ENCODE results near the gene TSPYL1.
"Not testable (repeated sequence)": the region's sequence is repeated elsewhere in the genome, so short reads cannot be mapped to it uniquely, and the experiment has no call there.

Gene TSPYL1

DNA sequence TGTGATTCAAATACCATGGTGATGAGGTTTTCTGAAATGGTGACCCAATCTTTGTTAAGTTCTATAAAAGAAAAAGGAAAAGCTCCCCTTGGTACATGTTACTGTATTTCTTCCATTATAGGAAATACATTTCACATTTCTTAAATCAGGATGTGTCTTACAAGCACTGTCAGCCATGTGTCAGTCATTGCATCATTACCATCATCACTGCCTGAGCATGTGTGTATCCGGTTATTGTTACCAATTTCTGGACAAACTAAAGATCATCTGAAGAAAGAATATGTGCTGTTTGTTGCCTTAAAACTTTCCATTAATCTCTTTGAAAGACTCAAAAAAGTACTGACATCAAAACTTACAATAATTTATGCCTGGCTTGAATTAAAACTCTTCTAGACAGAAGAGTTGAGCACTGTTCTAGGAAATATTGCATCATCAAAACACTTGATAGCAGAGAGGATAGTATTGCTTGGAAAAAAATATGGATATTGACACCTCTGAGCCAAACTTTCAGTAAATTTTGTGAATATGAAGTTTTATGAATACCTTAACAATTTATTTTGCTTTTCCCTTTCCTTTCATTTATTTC lies 7.1 kb upstream of the TSPYL1 start:
- Mint-ChIP-seq H3K4me1 (no peaks in the 10 kb centered on the region), H3K9me3 (no peaks in the 10 kb centered on the region), H3K27me3 (no peaks in the 10 kb centered on the region), H3K36me3 (no peaks in the 10 kb centered on the region), H3K4me3 (no peak overlapping the region), H3K27ac (no peak overlapping the region)
- no peak for ATAC-seq (replicated peaks)
- DNase-seq: no peak

DNA sequence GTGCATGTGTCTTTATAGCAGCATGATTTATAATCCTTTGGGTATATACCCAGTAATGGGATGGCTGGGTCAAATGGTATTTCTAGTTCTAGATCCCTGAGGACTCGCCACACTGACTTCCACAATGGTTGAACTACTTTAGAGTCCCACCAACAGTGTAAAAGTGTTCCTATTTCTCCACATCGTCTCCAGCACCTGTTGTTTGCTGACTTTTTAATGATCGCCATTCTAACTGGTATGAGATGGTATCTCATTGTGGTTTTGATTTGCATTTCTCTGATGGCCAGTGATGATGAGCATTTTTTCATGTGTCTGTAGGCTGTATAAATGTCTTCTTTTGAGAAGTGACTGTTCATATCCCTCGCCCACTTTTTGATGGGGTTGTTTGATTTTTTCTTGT lies 5.3 kb upstream of the TSPYL1 start:
- not testable (repeated sequence) for H3K27ac Mint-ChIP-seq; H3K9me3 Mint-ChIP-seq; H3K36me3 Mint-ChIP-seq; ATAC-seq (replicated peaks); H3K4me3 Mint-ChIP-seq; H3K4me1 Mint-ChIP-seq; DNase-seq; H3K27me3 Mint-ChIP-seq

DNA sequence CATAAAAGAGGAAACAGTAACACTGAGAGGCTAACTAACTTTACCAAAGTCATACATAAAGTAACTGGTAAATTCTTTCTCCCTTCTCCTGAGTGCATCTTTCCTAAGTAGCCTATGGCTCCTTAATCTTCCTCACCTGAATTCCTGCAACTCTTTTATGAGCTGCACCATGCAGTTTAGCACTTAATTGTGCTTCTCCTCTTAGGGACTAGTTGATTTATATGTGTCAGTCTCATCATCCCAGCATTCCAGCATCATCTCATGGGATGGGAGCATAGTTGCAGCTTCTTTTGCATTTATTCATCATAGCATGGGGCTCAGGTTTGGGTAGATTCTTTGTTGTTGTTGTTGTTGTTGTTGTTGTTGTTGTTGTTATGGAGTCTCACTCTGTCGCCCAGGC lies 3.5 kb upstream of the TSPYL1 start:
- Mint-ChIP-seq H3K27me3 (no peaks in the 10 kb centered on the region), H3K4me1 (peaks cover 13 to 28% of the 10 kb centered on the region in 2 donors), H3K4me3 (no peak overlapping the region), H3K9me3 (no peaks in the 10 kb centered on the region), H3K36me3 (peaks cover 10 to 14% of the 10 kb centered on the region in 2 donors), H3K27ac (no peak overlapping the region)
- DNase-seq: no peak
- ATAC-seq (replicated peaks): no peak

DNA sequence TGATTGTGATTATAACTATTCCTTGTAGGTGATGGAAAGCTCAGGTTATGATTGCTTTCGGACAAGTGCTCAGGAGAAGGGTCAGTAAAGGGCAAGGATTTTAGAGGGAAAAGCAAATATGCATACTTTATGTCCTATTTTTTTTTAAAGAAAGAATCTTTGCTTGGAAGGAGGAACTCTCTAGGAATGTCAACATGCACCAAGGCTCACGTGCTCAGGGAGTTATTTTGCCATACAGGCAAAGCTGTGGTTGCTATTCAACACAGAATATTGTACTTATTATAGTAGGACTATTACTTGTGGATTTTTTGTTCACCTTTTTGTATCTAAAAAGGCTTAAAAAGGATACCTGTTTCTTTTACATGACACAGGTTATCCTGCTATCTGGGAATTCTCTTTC lies 3.0 kb upstream of the TSPYL1 start:
- Mint-ChIP-seq H3K4me3 (no peak overlapping the region), H3K36me3 (peaks cover 13 to 19% of the 10 kb centered on the region in 2 donors), H3K27ac (no peak overlapping the region), H3K4me1 (peaks cover 17 to 32% of the 10 kb centered on the region in 2 donors), H3K9me3 (no peaks in the 10 kb centered on the region), H3K27me3 (no peaks in the 10 kb centered on the region)
- no peak for DNase-seq
- ATAC-seq (replicated peaks): no peak

DNA sequence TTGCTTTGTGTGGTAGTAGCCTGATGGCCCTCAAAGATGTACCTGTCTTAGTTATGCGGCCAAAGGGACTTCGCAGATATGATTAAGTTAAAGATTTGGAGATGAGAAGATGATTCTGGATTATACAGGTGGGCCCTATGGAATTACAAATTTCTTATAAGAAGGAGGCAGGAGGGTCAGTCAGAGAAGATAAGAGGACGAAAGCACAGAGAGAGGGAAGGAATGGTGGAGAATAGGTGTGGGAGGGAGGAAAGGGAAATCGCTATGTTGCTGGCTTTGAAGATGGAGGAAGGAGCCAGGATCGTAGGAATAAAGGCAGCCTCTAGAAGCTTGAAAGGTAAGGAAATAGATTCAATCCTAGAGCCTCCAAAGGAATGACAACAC lies 1.2 kb upstream of the TSPYL1 start:
- H3K27me3 Mint-ChIP-seq: no peaks in the 10 kb centered on the region
- peaks cover 23 to 33% of the 10 kb centered on the region in 2 donors for H3K36me3 Mint-ChIP-seq
- H3K4me1 Mint-ChIP-seq: peaks cover 25 to 48% of the 10 kb centered on the region in 2 donors
- peak overlapping the region; percentile 96 to 97 for H3K4me3 Mint-ChIP-seq
- no peaks in the 10 kb centered on the region for H3K9me3 Mint-ChIP-seq
- no peak for DNase-seq
- H3K27ac Mint-ChIP-seq: peak overlapping the region; percentile 100
- ATAC-seq (replicated peaks): no peak

DNA sequence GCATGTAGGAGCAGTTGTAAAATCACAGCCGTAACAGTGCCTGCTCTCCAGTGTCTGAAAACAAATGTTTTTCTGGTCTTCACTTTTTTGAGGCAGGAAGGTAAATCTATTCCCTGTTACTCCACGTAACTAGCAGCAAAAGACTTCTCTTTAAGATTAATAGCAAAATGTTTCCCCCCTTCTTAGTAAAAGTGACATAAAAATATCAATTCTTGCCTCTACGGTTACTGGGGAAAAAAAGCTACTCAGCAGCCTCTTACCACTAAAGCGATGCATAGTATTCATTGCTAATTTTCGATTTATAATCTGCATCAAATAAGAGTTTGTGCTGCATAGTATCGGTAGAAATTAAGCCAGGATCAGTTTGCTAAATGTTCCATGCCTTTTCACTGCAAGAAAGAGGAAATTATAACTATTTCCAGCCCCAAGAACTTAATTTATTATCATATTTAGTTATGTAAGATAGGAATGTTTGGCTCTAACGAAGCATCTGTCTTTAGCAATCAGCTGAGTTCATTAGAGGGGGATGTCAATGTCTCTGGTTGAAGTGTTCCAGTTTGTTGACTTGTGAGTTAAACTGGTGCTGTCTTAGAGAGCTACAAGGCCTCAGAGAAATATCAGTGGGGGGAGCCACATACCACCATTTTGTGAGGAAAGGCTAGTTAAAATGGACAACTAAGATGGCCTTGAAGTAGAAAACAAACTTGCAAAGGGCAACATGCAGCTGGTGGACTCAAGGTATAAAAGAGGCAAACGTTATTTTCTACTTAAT lies 617 bp upstream of the TSPYL1 start:
- Mint-ChIP-seq H3K27ac (peak overlapping the region; percentile 100), H3K4me3 (peak overlapping the region; percentile 96 to 97), H3K36me3 (peaks cover 24 to 37% of the 10 kb centered on the region in 2 donors), H3K27me3 (no peaks in the 10 kb centered on the region), H3K9me3 (no peaks in the 10 kb centered on the region), H3K4me1 (peaks cover 29 to 54% of the 10 kb centered on the region in 2 donors)
- DNase-seq: no peak
- no peak for ATAC-seq (replicated peaks)

DNA sequence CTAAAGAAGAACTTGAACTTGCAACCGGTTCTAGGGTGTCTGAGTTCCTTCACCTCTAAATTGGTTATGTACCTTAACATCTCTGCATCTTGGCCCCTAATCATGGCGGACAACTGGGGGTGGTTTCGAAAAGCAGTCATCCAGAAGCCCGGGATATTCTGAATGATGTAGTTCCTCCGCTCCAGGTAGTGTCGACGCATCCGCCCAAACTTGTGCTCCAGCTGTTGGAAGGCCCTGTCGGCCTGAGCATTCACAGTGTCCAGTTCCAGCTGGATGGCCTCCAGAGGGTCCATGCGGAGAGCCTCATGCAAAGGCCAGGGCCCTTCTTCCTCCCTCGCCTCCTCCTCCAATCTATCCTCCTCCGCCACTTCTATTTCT lies 887 bp downstream of the TSPYL1 start:
- H3K36me3 Mint-ChIP-seq: peaks cover 28 to 40% of the 10 kb centered on the region in 2 donors
- no peaks in the 10 kb centered on the region for H3K27me3 Mint-ChIP-seq
- DNase-seq: no peak
- peak overlapping the region; percentile 100 for H3K27ac Mint-ChIP-seq
- peaks cover 32 to 60% of the 10 kb centered on the region in 2 donors for H3K4me1 Mint-ChIP-seq
- peak overlapping the region; percentile 96 to 97 for H3K4me3 Mint-ChIP-seq
- no peaks in the 10 kb centered on the region for H3K9me3 Mint-ChIP-seq
- ATAC-seq (replicated peaks): no peak

DNA sequence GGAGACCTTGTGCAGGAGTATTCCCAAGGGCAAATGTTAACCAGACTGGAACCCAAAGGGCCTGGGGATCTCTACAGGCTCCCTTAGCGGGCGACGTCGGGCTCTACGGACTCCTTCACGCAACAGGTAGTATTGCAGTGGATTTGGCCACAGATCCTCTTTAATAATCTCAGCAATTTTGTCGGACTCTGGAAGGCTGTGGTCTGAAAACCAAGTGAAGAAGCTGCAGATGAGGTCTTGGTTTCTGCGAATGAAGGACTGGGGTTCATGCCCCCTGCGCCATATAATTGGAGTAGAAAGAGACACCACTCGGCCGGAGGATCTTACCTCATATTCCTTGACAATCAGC lies 1.3 kb downstream of the TSPYL1 start:
- no peaks in the 10 kb centered on the region for H3K27me3 Mint-ChIP-seq
- H3K4me1 Mint-ChIP-seq: peaks cover 32 to 60% of the 10 kb centered on the region in 2 donors
- ATAC-seq (replicated peaks) (no peak), DNase-seq (no peak)
- peak overlapping the region; percentile 96 to 97 for H3K4me3 Mint-ChIP-seq
- H3K36me3 Mint-ChIP-seq: peaks cover 28 to 40% of the 10 kb centered on the region in 2 donors
- H3K9me3 Mint-ChIP-seq: no peaks in the 10 kb centered on the region
- peak overlapping the region; percentile 100 for H3K27ac Mint-ChIP-seq

DNA sequence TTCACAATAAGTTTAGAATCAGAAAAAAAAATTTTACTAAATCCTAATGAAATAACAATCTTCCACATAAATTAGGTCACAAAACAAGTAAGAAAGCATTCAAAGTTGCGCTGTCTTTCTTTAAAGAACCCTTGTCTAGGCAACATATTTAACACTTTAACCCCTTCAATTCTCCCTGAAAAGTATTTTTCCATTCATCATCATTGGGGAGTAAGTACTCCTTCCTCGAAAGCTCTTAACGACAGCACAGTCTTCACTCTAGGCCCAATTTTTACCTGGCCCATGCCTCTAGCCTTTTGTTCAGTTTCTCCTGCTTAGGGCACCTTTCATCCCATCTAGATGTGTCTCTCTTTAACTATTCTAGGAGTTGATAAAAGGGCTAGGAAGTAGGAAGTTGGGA lies 2.6 kb downstream of the TSPYL1 start:
- Mint-ChIP-seq H3K36me3 (peaks cover 32 to 44% of the 10 kb centered on the region in 2 donors), H3K27ac (peak overlapping the region; percentile 87), H3K9me3 (no peaks in the 10 kb centered on the region), H3K27me3 (no peaks in the 10 kb centered on the region), H3K4me3 (peak overlapping the region; percentile 96 to 97), H3K4me1 (peaks cover 35 to 64% of the 10 kb centered on the region in 2 donors)
- DNase-seq (no peak), ATAC-seq (replicated peaks) (no peak)

DNA sequence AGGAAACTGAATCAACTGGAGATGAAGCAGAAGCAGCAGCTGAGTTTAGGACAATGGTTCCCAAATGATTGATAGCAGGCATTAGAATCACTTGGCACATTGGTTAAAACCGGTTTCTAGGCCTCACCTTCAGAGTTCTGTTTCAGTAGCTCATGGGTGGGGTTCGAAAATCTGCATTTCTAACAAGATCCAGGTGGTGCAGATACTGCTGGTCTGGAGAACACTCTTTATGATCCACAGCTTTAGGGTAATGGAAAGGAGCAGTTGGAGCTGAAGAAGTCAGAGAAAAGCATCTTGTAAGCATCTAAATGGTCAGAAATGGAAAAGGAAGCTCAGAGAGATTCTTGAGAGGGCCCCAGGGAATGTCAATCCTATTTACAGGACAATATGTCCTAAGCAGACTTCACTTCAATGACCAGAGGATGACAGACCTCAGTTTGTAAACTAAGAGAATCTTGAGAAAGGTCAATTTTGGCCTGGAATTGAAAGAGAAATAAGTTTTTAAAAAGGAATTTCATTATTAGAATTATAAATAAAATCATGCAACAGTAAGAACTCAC lies 8.5 kb downstream of the TSPYL1 start:
- DNase-seq (no peak), ATAC-seq (replicated peaks) (no peak)
- no peak overlapping the region for H3K4me3 Mint-ChIP-seq
- H3K9me3 Mint-ChIP-seq: peaks cover 0 to 2% of the 10 kb centered on the region in 2 donors
- H3K4me1 Mint-ChIP-seq: peaks cover 19 to 33% of the 10 kb centered on the region in 2 donors
- no peaks in the 10 kb centered on the region for H3K27me3 Mint-ChIP-seq
- H3K36me3 Mint-ChIP-seq: peaks cover 17 to 28% of the 10 kb centered on the region in 2 donors
- H3K27ac Mint-ChIP-seq: peak overlapping the region; percentile 70

DNA sequence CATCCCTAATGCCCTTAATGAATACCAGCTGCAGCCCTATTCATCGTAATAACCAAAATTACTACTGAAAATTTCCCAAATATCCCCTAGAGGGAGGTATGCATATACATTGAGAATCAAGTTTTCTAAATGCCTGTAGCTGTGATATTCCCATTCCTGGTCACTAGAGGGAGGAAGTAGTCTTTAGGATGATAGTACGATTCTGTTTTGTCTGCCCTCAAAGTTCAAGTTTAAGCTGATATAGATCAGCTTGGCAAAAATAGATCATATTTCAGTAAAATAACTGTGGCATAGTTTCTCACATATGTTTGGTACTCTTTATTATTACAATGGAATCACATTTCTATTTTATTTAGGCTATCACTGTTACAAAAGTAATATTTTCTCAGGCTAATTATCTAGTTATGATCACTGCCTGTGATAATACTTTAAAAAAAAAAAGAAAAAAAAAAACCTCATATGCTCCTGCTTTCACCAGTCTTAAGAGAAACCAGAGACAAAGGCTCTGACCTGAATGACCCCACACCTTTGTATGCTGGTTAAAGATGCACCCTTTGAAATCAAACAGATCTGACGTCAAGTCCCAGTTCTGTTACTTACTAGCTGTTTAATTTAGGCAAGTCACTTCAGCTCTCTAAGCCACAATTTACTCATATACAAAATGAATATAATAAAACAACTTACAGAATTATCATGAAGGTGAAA lies 11.0 kb downstream of the TSPYL1 start:
- DNase-seq (no peak), ATAC-seq (replicated peaks) (peak; percentile 71 to 85)
- peaks cover 2 to 4% of the 10 kb centered on the region in 2 donors for H3K9me3 Mint-ChIP-seq
- H3K27ac Mint-ChIP-seq: no peak overlapping the region
- no peak overlapping the region for H3K4me3 Mint-ChIP-seq
- H3K27me3 Mint-ChIP-seq: no peaks in the 10 kb centered on the region
- H3K36me3 Mint-ChIP-seq: peaks cover 22 to 30% of the 10 kb centered on the region in 2 donors
- H3K4me1 Mint-ChIP-seq: peaks cover 11 to 24% of the 10 kb centered on the region in 2 donors

DNA sequence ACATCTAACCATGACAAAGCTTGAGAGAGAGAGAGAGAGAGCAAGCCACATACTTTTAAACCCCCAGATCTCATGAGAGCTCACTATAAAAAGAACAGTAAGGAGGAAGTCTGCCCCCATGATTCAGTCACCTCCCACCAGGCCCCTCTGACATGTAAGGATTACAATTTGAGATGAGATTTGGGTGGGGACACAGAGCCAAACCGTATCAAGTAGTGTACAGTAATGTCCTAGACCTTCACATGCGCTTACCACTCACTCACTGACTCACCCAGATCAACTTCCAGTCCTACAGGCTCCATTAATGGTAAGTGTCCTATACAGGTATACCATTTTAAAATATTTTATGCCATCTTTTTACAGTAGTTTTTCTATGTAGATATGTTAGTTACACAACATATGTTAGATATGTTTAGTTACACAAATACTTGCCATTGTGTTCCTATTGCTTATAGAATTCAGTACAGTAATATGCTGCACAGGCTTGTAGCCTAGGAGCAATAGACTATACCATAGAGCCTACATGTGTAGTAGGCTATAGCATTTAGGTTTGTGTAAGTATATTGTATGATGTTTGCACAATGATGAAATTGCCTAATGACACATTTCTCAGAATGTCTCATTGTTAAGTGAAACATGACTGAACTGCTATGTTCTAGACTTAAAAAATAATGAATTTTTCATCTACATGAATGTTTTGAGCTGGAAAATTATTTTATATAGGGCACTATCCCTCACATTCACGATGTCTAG lies 11.7 kb downstream of the TSPYL1 start:
- ATAC-seq (replicated peaks) (peak; percentile 10 to 41), DNase-seq (no peak)
- no peak overlapping the region for H3K27ac Mint-ChIP-seq
- no peak overlapping the region for H3K4me3 Mint-ChIP-seq
- peaks cover 24 to 36% of the 10 kb centered on the region in 2 donors for H3K36me3 Mint-ChIP-seq
- H3K4me1 Mint-ChIP-seq: peaks cover 11 to 24% of the 10 kb centered on the region in 2 donors
- H3K9me3 Mint-ChIP-seq: peaks cover 3 to 8% of the 10 kb centered on the region in 2 donors
- no peaks in the 10 kb centered on the region for H3K27me3 Mint-ChIP-seq

DNA sequence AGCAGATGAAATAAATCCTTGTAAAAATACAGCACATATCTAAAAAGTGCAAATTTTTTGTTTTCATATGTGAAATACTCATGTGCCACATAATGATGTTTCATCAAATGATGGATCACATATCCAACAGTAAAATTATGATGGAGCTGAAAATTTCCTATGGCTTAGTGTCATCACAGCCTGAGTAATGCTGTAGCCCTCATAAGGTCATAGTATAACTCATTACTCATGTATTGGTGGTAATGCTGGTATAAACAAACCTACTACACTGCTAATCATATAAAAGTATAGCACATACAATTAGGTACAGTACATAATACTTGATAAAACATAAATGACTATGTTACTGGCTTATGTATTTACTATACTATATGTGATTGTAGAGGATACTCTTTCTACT lies 12.9 kb downstream of the TSPYL1 start:
- ATAC-seq (replicated peaks): no peak
- no peak for DNase-seq
- Mint-ChIP-seq H3K27ac (no peak overlapping the region), H3K27me3 (no peaks in the 10 kb centered on the region), H3K4me3 (no peak overlapping the region), H3K36me3 (peaks cover 36 to 44% of the 10 kb centered on the region in 2 donors), H3K4me1 (peaks cover 9 to 21% of the 10 kb centered on the region in 2 donors), H3K9me3 (peaks cover 7 to 12% of the 10 kb centered on the region in 2 donors)
